ENCODE results near the gene CDH6. TPM values are rescaled to one million over a fixed set of nuclear protein-coding genes. Genes with fewer than 3 reads are reported as not detected.

The CDH6 gene
- 1.8 TPM in 2 replicates for total RNA-seq (2014; rRNA removed; shearing (Covaris generic))

DNA sequence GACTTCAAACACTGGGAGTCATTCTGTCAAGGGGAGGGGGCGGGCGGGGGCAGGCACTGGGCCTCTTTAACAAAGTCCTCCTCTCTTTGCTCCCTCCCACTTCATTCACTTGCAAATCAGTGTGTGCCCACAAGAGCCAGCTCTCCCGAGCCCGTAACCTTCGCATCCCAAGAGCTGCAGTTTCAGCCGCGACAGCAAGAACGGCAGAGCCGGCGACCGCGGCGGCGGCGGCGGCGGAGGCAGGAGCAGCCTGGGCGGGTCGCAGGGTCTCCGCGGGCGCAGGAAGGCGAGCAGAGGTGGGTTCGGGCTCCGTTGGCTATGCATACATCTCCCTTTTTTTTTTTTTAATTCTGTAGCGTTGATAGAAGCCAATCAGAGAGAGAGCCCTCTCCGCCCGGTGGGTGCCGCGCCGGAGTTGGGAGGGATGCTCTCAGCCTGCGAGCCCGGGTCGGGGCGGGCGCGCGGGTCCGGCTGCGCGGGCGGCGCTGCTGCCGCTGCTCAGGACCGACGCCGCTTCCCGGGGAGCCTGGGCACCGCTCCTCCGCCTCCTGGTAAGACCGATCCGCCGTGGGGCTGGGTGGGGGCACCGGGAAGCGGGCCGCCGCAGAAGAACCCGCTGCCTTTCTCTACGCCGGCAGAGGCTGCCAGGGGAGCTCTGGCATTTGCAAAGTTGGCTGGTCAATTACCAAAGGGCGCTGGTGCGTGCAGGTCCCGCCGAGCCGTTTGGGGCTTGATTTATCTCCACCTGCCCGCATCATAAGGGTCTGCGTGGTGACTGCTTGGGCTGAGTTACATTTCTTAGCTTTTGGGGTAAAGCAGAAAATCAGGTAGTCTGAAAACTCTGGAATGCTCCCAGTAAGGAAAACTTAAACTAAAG, at the start of gene CDH6:
Gene CDH6, plus strand, starts transcription at position 96 of the 877 bp plus-strand sequence. CDS start 73,788 bp downstream, outside the sequence.

